Measurements from ENCODE around the gene GIGYF2.

GIGYF2 gene

DNA sequence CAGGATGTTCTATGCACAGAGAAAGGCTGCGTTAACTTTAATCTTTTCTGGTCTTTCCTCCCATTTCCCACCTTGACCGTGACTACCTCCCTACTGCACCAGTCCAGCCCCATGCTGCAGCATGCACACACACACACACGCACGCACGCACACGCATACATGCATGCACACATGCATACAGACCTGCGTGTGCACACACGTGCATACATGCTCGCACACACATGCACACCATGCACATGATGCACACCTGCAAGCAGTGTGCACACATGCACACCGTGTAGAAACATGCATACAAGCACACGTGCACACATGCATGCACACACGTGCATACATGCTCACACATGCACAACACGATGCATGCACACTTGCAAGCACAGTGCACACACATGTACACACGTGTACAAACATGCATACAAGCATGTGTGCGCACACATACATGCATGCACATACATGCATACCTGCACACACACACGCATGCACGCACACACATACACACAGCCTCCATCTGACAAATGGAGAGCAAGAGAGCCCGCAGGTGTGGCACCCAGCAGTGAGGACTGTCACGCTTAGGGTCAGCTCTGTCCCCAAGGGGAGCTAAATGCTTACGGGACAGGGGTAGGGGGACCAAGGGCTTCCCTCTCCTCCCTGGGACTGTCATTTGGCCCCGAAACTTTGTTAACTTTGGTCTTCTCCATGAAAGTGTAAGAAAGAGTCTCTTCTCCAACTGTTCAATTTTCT, 191.1 kb downstream of the GIGYF2 start:
- TF ChIP-seq, protein P1, sequence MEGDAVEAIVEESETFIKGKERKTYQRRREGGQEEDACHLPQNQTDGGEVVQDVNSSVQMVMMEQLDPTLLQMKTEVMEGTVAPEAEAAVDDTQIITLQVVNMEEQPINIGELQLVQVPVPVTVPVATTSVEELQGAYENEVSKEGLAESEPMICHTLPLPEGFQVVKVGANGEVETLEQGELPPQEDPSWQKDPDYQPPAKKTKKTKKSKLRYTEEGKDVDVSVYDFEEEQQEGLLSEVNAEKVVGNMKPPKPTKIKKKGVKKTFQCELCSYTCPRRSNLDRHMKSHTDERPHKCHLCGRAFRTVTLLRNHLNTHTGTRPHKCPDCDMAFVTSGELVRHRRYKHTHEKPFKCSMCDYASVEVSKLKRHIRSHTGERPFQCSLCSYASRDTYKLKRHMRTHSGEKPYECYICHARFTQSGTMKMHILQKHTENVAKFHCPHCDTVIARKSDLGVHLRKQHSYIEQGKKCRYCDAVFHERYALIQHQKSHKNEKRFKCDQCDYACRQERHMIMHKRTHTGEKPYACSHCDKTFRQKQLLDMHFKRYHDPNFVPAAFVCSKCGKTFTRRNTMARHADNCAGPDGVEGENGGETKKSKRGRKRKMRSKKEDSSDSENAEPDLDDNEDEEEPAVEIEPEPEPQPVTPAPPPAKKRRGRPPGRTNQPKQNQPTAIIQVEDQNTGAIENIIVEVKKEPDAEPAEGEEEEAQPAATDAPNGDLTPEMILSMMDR (IDR thresholded peaks at IDR 0.05; ENCODE audit: low read depth, low read length, missing control alignments) = no peak
- in situ Hi-C loops (cut with HindIII; ENCODE audit: low pct_ligation_motif_present, low sequenced_read_pairs) = no loop called here
- Histone ChIP-seq H3K27me3 (replicated peaks) (no peaks in the 10 kb centered on the region), H3K27ac (no peak overlapping the region), H3K4me3 (ENCODE audit: low read depth, low read length) (no peak overlapping the region), H3K36me3 (replicated peaks) (no peaks in the 10 kb centered on the region)
- no peak for DNase-seq

GRCh38 chr2:232888839-232889529, 191.9 kb downstream of the GIGYF2 start:
- DNase-seq = no peak
- H3K36me3 ChIP-seq (replicated peaks) = no peaks in the 10 kb centered on the region
- H3K27me3 ChIP-seq (replicated peaks) = no peaks in the 10 kb centered on the region
- H3K27ac ChIP-seq = no peak overlapping the region
- TF ChIP-seq, protein P1 (IDR thresholded peaks at IDR 0.05; ENCODE audit: low read depth, low read length, missing control alignments) = no peak
- in situ Hi-C loops (cut with HindIII; ENCODE audit: low pct_ligation_motif_present, low sequenced_read_pairs) = no loop called here
- H3K4me3 ChIP-seq (ENCODE audit: low read depth, low read length) = no peak overlapping the region

DNA sequence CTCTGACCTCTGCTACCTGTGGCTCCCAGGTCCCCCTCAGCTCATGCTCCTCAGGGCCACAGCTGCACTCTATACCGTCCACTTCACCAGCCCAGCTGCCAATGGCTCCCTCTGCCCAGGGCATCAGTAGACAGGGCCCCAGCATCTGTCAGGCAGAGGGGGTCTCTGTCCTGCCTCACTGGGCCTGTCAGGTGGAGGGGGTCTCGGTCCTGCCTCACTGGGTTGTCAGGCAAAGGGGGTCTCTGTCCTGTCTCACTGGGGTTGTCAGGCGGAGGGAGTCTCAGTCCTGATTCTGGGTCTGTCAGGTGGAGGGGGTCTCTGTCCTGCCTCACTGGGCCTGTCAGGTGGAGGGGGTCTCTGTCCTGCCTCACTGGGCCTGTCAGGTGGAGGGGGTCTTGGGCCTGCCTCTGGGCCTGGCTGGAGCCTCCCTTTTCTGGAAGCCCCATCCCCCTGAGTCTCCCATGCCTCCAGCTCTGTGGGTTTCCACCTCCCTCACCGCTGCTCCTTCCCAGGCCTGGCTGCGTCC, 192.8 kb downstream of the GIGYF2 start:
- Histone ChIP-seq H3K27me3 (replicated peaks) (no peaks in the 10 kb centered on the region), H3K36me3 (replicated peaks) (no peaks in the 10 kb centered on the region), H3K4me3 (ENCODE audit: low read depth, low read length) (no peak overlapping the region), H3K27ac (no peak overlapping the region)
- in situ Hi-C loops (cut with HindIII; ENCODE audit: low pct_ligation_motif_present, low sequenced_read_pairs) = no loop called here
- no peak for DNase-seq
- TF ChIP-seq, protein P1 (IDR thresholded peaks at IDR 0.05; ENCODE audit: low read depth, low read length, missing control alignments) = no peak

GRCh38 chr2:232890536-232890895, 193.4 kb downstream of the GIGYF2 start:
- DNase-seq = no peak

GRCh38 chr2:232890896-232891601, 193.9 kb downstream of the GIGYF2 start:
- Histone ChIP-seq H3K4me3 (ENCODE audit: low read depth, low read length) (no peak overlapping the region), H3K27me3 (replicated peaks) (no peaks in the 10 kb centered on the region), H3K27ac (no peak overlapping the region), H3K36me3 (replicated peaks) (no peaks in the 10 kb centered on the region)
- TF ChIP-seq, protein P1 (IDR thresholded peaks at IDR 0.05; ENCODE audit: low read depth, low read length, missing control alignments) = no peak
- DNase-seq = no peak
- in situ Hi-C loops (cut with HindIII; ENCODE audit: low pct_ligation_motif_present, low sequenced_read_pairs) = no loop called here

More at GRCh38 chr2:232890536-232890895, 193.4 kb downstream of the GIGYF2 start:
- in situ Hi-C loops (cut with HindIII; ENCODE audit: low pct_ligation_motif_present, low sequenced_read_pairs) = no loop called here
- TF ChIP-seq, protein P1 (IDR thresholded peaks at IDR 0.05; ENCODE audit: low read depth, low read length, missing control alignments) = no peak
- Histone ChIP-seq H3K4me3 (ENCODE audit: low read depth, low read length) (no peak overlapping the region), H3K27ac (no peak overlapping the region), H3K36me3 (replicated peaks) (no peaks in the 10 kb centered on the region), H3K27me3 (replicated peaks) (no peaks in the 10 kb centered on the region)

Data from brain microvascular endothelial cell (primary cell).